Loucy (cell line): ENCODE data around the gene CYP27B1.

Source experiments
- H2AFZ ChIP-seq: fragments of 200-600 bp; sonication (generic); 2 replicates; pipeline ENCODE4 v1.6.0; 2016; ENCODE audit warnings: antibody characterized with exemption, mild to moderate bottlenecking, low read length, moderate library complexity
- H3F3A ChIP-seq: fragments of 200-600 bp; 2 replicates; pipeline ENCODE4 v1.6.0; 2016; ENCODE audit warnings: antibody characterized with exemption, low read depth, mild to moderate bottlenecking
- H3K27me3 ChIP-seq: fragments of 200-600 bp; sonication (generic); 2 replicates; pipeline ENCODE4 v1.6.1; 2014; ENCODE audit warnings: low read length, mild to moderate bottlenecking; ENCODE audit not compliant: insufficient read depth, poor library complexity, severe bottlenecking
- H3K36me3 ChIP-seq: fragments of 200-600 bp; sonication (generic); 2 replicates; pipeline ENCODE4 v1.6.1; 2016; ENCODE audit warnings: low read length; ENCODE audit not compliant: insufficient read depth
- H3K4me1 ChIP-seq: fragments of 200-600 bp; sonication (generic); 2 replicates; pipeline ENCODE4 v1.5.1; 2014; ENCODE audit warnings: low read length, mild to moderate bottlenecking; ENCODE audit not compliant: insufficient read depth, poor library complexity, severe bottlenecking
- H3K4me2 ChIP-seq: fragments of 200-600 bp; sonication (generic); 2 replicates; pipeline ENCODE4 v1.6.0; 2014; ENCODE audit warnings: antibody characterized with exemption, low read length, low read depth, mild to moderate bottlenecking; ENCODE audit not compliant: poor library complexity, severe bottlenecking
- H3K4me3 ChIP-seq: fragments of 200-600 bp; sonication (generic); 2 replicates; pipeline ENCODE4 v1.5.1; 2014; ENCODE audit warnings: low read length, mild to moderate bottlenecking, mixed read lengths; ENCODE audit not compliant: poor library complexity, severe bottlenecking
- H3K79me2 ChIP-seq: fragments of 200-600 bp; sonication (generic); 2 replicates; pipeline ENCODE4 v1.6.1; 2014; ENCODE audit warnings: low read length; ENCODE audit not compliant: insufficient read depth
- H3K9ac ChIP-seq: fragments of 200-600 bp; sonication (generic); 2 replicates; pipeline ENCODE4 v1.6.0; 2014; ENCODE audit warnings: mild to moderate bottlenecking, low read depth, low read length, moderate library complexity; ENCODE audit not compliant: poor library complexity, severe bottlenecking
- H3K9me2 ChIP-seq: fragments of 200-600 bp; sonication (generic); replicated peaks from 2 replicates; pipeline ENCODE4 v1.6.1; 2016; ENCODE audit warnings: low read depth, low read length, mixed read lengths
- H3K9me3 ChIP-seq: fragments of 200-600 bp; sonication (generic); 2 replicates; pipeline ENCODE4 v1.6.1; 2014; ENCODE audit warnings: mild to moderate bottlenecking, antibody characterized with exemption, low read length, low read depth; ENCODE audit not compliant: insufficient read depth
- H4K20me1 ChIP-seq: fragments of 200-600 bp; sonication (generic); 2 replicates; pipeline ENCODE4 v1.6.0; 2014; ENCODE audit warnings: antibody characterized with exemption, low read length, mild to moderate bottlenecking; ENCODE audit not compliant: insufficient read depth, poor library complexity, severe bottlenecking
- CTCF ChIP-seq: fragments of 200-600 bp; sonication (generic); conservative IDR thresholded peaks from 2 replicates; pipeline ENCODE4 v1.5.1; 2014; ENCODE audit warnings: mild to moderate bottlenecking, antibody characterized with exemption, low read length
- EZH2phosphoT487 ChIP-seq: fragments of 200-600 bp; IDR thresholded peaks from 2 replicates; pipeline ENCODE4 v1.6.1; 2018; ENCODE audit warnings: antibody characterized with exemption, mild to moderate bottlenecking, moderate library complexity, borderline replicate concordance

CYP27B1 gene

GRCh38 chr12:57777367-57777766 lies 10.5 kb upstream of the CYP27B1 start:
- Histone ChIP-seq H3K79me2 (peaks cover 6% of the 10 kb centered on the region; the same call in 1 of the 2 replicates), H3K9me2 (no peaks in the 10 kb centered on the region), H2AFZ (no peak overlapping the region), H3K9me3 (no peaks in the 10 kb centered on the region), H3K4me2 (no peak overlapping the region), H4K20me1 (no peaks in the 10 kb centered on the region), H3F3A (no peaks in the 10 kb centered on the region), H3K9ac (no peak overlapping the region), H3K36me3 (no peaks in the 10 kb centered on the region), H3K27me3 (no peaks in the 10 kb centered on the region), H3K4me3 (no peak overlapping the region), H3K4me1 (peaks cover 17% of the 10 kb centered on the region)
- TF ChIP-seq EZH2phosphoT487 (no peak), CTCF (no peak)

DNA sequence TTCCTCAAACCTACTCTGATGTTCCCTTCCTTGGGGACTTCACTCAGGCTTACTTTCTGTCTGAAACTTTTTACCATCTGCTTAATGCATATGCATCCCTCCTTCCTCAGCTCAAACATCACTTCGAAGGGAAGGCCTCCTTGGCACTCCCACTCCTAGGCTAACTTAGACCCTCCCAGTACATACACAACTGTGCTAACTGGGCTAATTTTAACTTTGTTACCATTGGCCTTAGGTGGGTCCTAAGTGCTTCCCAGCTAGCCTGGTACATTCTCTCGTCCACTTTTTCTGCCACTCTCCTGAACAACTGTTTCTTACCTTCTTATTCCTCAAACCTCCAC lies 9.3 kb upstream of the CYP27B1 start:
- Histone ChIP-seq H3K36me3 (no peaks in the 10 kb centered on the region), H4K20me1 (no peaks in the 10 kb centered on the region), H3K9me3 (no peaks in the 10 kb centered on the region), H3K4me1 (peaks cover 9% of the 10 kb centered on the region), H3K9me2 (no peaks in the 10 kb centered on the region), H3K4me3 (no peak overlapping the region), H3K4me2 (no peak overlapping the region), H3K27me3 (no peaks in the 10 kb centered on the region), H3F3A (no peaks in the 10 kb centered on the region), H2AFZ (no peak overlapping the region), H3K9ac (no peak overlapping the region), H3K79me2 (peaks cover 8% of the 10 kb centered on the region; the same call in 1 of the 2 replicates)
- TF ChIP-seq CTCF: no peak; the same call in 1 of the 2 replicates
- no peak for TF ChIP-seq EZH2phosphoT487

DNA sequence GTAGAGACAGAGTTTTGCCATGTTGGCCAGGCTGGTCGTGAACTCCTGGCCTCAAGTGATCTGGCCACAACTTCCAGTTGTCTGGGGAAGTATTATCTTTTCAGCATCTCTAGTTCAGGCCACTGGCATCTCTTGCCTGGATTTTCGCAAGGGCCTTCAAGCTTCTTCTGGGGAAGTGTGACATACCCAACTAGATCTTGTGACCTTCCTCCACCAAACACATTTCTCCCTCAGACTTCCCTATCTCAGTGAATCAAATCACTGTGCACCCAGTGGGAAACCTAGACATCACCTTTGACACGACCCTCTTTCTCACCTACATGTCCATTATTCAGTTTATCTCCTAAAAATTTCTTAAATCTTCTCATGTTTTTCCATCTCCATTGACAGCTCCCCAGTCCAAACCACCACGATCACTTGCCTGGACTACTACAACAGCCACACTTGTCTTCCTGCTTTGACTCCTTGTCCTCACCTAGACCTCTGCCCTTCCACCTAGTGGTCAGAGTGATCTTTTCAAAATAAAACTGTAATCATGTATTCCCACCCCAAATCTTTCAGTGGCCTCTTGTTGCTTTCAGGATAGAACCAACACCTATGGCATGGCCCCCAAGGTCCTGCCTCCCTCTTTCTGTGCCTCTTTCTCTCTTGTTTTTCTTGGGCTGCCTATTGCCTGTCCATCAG lies 8.8 kb upstream of the CYP27B1 start:
- TF ChIP-seq EZH2phosphoT487 (no peak), CTCF (peak; percentile 51)
- Histone ChIP-seq H3K36me3 (no peaks in the 10 kb centered on the region), H3K27me3 (no peaks in the 10 kb centered on the region), H2AFZ (no peak overlapping the region), H3K9me3 (no peaks in the 10 kb centered on the region), H3K4me2 (no peak overlapping the region), H3K4me1 (peaks cover 10% of the 10 kb centered on the region), H4K20me1 (no peaks in the 10 kb centered on the region), H3F3A (no peaks in the 10 kb centered on the region), H3K4me3 (no peak overlapping the region), H3K79me2 (peaks cover 13% of the 10 kb centered on the region), H3K9me2 (no peaks in the 10 kb centered on the region), H3K9ac (no peak overlapping the region)
